Limb (tissue), 2 donors: ENCODE data around the gene OR5D14.

ENCODE experiments used
- DNase-seq, 2 donors: peaks; one replicate each; pipeline ENCODE4 v3.0.0-alpha.2; 2016; ENCODE audit errors: extremely low spot score in 2 of 2

The OR5D14 gene

GRCh38 chr11:55795256-55795655 is at the start of gene OR5D14:
Gene OR5D14, plus strand, starts transcription at chr11:55795556. Its CDS starts 0 bp downstream, at chr11:55795556.
- DNase-seq, result no peak

DNA sequence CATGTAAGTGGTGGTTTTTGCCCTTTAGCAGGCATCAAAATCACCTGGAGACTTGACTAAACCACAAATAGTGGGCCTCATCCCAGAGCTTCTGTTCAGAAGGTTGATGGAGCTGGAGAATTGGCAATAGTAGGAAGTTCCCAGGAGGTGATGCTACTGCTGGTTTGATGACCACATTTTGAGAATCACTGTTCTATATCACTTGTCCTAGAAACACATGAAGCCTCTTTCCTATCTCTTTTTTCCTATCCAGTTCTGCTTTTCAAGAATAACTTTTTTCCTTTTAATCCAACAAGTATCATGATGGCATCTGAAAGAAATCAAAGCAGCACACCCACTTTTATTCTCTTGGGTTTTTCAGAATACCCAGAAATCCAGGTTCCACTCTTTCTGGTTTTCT is 22.2 kb upstream of the OR5D14 start, which contains the start of gene OR5D13:
Gene OR5D13, plus strand, starts transcription at position 301 of the 400 bp plus-strand sequence. Its CDS starts 0 bp downstream, at position 301.
- DNase-seq, result no peak

GRCh38 chr11:55791606-55792005 is 3.8 kb upstream of the OR5D14 start:
- DNase-seq, result no peak

- DNase-seq, result no peak
Observed at GRCh38 chr11:55793321-55793720, 2.0 kb upstream of the OR5D14 start.

- DNase-seq, result no peak
Observed at GRCh38 chr11:55806248-55806647, 10.9 kb downstream of the OR5D14 start.

GRCh38 chr11:55811067-55811466 is 15.7 kb downstream of the OR5D14 start, which contains the start of gene OR5L1:
Gene OR5L1, plus strand, starts transcription at chr11:55811367. Its CDS starts 100 bp downstream, at chr11:55811467.
- DNase-seq, result no peak

GRCh38 chr11:55819330-55819729 is 24.0 kb downstream of the OR5D14 start, which contains the start of gene OR5D18:
Gene OR5D18, plus strand, starts transcription at chr11:55819630. Its CDS starts 0 bp downstream, at chr11:55819630.
- DNase-seq, result no peak

DNA sequence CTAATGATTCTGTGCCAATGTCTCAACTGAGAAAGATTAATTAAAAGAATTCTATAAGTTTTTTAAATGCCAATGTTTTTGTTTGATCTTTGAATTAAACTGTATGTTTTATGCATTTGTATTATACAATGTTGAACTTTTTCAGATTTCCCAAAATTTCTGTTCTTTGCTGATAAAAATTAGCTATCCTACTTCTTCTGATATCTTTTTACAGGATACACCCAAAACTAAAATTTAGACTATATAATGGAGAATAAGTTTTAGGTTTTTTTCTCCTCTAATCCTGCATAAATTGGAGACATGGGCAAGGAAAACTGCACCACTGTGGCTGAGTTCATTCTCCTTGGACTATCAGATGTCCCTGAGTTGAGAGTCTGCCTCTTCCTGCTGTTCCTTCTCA is 31.6 kb downstream of the OR5D14 start, which contains the start of gene OR5L2:
Gene OR5L2, plus strand, starts transcription at position 301 of the 400 bp plus-strand sequence. Its CDS starts 0 bp downstream, at position 301.
- DNase-seq, result no peak

GRCh38 chr11:55838452-55838851 is 43.1 kb downstream of the OR5D14 start, which contains the start of gene OR5D16:
Gene OR5D16, plus strand, starts transcription at chr11:55838752. Its CDS starts 0 bp downstream, at chr11:55838752.
- DNase-seq, result no peak
